Measurements from ENCODE around the gene CEP41. TPM values are rescaled to one million over a fixed set of nuclear protein-coding genes. Genes with fewer than 3 reads are reported as not detected.
A peak's percentile ranks its signal among the peaks of the same experiment; 100 is the strongest.

The CEP41 gene
- total and polyA plus RNA-seq, 2 experiments from 2014 or later: 17.4 to 25.0 TPM

DNA sequence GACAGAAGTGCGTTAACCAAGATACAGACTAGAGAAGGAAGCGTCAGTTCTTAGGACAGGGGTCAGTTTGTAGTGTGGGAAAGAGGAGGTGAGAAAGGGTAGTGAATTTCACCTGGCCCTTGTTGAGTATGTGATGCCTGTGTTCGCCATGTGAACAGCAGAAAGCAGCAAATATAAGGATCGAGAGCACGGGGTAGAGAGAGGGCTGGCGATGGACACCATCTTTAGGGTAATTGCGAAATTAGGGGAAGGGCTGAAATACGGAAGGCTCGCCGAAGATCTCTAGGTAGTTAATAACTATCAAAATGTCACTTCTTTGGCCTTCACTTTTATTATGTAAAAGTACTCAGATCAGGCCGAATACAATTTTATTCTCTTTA, 44.9 kb upstream of the CEP41 start:
- Histone ChIP-seq H3F3A (replicated peaks; ENCODE audit: low read depth) (peaks cover 3% of the 10 kb centered on the region; the same call in 1 of the 2 replicates), H2AFZ (peak overlapping the region; percentile 89), H3K79me2 (replicated peaks; ENCODE audit: insufficient read depth) (peaks cover 38% of the 10 kb centered on the region), H4K20me1 (replicated peaks; ENCODE audit: insufficient read depth) (no peaks in the 10 kb centered on the region; the same call in 1 of the 2 replicates), H3K4me3 (peak overlapping the region; percentile 75; the same call in 1 of the 2 replicates), H3K4me2 (peak overlapping the region; percentile 88; the same call in 1 of the 2 replicates), H3K4me1 (ENCODE audit: insufficient read depth) (peaks cover 31% of the 10 kb centered on the region), H3K27ac (ENCODE audit: low read depth) (no peak overlapping the region), H3K27me3 (ENCODE audit: insufficient read depth) (no peaks in the 10 kb centered on the region), H3K9me2 (ENCODE audit: insufficient read depth) (peaks cover 6% of the 10 kb centered on the region; the same call in 1 of the 2 replicates), H3K36me3 (ENCODE audit: insufficient read depth) (0 out of 2 replicates have a peak, but pooled peaks cover 3% of the 10 kb centered on the region)
- peak; percentile 7 for ATAC-seq
- Mint-ChIP-seq H3K9me3 (no peaks in the 10 kb centered on the region; the same call in 2 of the 3 replicates), H3K4me3 (peak overlapping the region; percentile 89), H3K27ac (no peak overlapping the region; the same call in 1 of the 2 replicates), H3K27me3 (ENCODE audit: insufficient read depth, low read depth, poor library complexity) (peaks cover 9% of the 10 kb centered on the region), H3K36me3 (ENCODE audit: low read depth) (peaks cover 20% of the 10 kb centered on the region), H3K4me1 (peaks cover 36% of the 10 kb centered on the region)
- DNase-seq (ENCODE audit: low spot score): no peak
- TF ChIP-seq NANOG (IDR thresholded peaks at IDR 0.05; ENCODE audit: borderline replicate concordance) (no peak), EZH2 (IDR thresholded peaks at IDR 0.05; ENCODE audit: low read depth, unreplicated experiment) (no peak), POLR2AphosphoS5 (IDR thresholded peaks at IDR 0.05; ENCODE audit: low read depth) (no peak), ZNF114 (CRISPR knock-in tag; IDR thresholded peaks at IDR 0.05) (no peak), ZNF331 (CRISPR knock-in tag; IDR thresholded peaks at IDR 0.05; ENCODE audit: low read depth) (no peak), STAT1 (IDR thresholded peaks at IDR 0.05; ENCODE audit: unreplicated experiment) (no peak), EZH2phosphoT487 (IDR thresholded peaks at IDR 0.05; ENCODE audit: unreplicated experiment) (no peak), JUNB (IDR thresholded peaks at IDR 0.05; ENCODE audit: unreplicated experiment) (no peak), CREB1 (CRISPR knock-in tag; IDR thresholded peaks at IDR 0.05; ENCODE audit: low read depth) (no peak)
- TF ChIP-seq, protein P1, sequence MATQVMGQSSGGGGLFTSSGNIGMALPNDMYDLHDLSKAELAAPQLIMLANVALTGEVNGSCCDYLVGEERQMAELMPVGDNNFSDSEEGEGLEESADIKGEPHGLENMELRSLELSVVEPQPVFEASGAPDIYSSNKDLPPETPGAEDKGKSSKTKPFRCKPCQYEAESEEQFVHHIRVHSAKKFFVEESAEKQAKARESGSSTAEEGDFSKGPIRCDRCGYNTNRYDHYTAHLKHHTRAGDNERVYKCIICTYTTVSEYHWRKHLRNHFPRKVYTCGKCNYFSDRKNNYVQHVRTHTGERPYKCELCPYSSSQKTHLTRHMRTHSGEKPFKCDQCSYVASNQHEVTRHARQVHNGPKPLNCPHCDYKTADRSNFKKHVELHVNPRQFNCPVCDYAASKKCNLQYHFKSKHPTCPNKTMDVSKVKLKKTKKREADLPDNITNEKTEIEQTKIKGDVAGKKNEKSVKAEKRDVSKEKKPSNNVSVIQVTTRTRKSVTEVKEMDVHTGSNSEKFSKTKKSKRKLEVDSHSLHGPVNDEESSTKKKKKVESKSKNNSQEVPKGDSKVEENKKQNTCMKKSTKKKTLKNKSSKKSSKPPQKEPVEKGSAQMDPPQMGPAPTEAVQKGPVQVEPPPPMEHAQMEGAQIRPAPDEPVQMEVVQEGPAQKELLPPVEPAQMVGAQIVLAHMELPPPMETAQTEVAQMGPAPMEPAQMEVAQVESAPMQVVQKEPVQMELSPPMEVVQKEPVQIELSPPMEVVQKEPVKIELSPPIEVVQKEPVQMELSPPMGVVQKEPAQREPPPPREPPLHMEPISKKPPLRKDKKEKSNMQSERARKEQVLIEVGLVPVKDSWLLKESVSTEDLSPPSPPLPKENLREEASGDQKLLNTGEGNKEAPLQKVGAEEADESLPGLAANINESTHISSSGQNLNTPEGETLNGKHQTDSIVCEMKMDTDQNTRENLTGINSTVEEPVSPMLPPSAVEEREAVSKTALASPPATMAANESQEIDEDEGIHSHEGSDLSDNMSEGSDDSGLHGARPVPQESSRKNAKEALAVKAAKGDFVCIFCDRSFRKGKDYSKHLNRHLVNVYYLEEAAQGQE (IDR thresholded peaks at IDR 0.05; ENCODE audit: unreplicated experiment): no peak
- TF ChIP-seq, protein P2, sequence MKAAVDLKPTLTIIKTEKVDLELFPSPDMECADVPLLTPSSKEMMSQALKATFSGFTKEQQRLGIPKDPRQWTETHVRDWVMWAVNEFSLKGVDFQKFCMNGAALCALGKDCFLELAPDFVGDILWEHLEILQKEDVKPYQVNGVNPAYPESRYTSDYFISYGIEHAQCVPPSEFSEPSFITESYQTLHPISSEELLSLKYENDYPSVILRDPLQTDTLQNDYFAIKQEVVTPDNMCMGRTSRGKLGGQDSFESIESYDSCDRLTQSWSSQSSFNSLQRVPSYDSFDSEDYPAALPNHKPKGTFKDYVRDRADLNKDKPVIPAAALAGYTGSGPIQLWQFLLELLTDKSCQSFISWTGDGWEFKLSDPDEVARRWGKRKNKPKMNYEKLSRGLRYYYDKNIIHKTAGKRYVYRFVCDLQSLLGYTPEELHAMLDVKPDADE (IDR thresholded peaks at IDR 0.05): no peak
- TF ChIP-seq, protein P3, sequence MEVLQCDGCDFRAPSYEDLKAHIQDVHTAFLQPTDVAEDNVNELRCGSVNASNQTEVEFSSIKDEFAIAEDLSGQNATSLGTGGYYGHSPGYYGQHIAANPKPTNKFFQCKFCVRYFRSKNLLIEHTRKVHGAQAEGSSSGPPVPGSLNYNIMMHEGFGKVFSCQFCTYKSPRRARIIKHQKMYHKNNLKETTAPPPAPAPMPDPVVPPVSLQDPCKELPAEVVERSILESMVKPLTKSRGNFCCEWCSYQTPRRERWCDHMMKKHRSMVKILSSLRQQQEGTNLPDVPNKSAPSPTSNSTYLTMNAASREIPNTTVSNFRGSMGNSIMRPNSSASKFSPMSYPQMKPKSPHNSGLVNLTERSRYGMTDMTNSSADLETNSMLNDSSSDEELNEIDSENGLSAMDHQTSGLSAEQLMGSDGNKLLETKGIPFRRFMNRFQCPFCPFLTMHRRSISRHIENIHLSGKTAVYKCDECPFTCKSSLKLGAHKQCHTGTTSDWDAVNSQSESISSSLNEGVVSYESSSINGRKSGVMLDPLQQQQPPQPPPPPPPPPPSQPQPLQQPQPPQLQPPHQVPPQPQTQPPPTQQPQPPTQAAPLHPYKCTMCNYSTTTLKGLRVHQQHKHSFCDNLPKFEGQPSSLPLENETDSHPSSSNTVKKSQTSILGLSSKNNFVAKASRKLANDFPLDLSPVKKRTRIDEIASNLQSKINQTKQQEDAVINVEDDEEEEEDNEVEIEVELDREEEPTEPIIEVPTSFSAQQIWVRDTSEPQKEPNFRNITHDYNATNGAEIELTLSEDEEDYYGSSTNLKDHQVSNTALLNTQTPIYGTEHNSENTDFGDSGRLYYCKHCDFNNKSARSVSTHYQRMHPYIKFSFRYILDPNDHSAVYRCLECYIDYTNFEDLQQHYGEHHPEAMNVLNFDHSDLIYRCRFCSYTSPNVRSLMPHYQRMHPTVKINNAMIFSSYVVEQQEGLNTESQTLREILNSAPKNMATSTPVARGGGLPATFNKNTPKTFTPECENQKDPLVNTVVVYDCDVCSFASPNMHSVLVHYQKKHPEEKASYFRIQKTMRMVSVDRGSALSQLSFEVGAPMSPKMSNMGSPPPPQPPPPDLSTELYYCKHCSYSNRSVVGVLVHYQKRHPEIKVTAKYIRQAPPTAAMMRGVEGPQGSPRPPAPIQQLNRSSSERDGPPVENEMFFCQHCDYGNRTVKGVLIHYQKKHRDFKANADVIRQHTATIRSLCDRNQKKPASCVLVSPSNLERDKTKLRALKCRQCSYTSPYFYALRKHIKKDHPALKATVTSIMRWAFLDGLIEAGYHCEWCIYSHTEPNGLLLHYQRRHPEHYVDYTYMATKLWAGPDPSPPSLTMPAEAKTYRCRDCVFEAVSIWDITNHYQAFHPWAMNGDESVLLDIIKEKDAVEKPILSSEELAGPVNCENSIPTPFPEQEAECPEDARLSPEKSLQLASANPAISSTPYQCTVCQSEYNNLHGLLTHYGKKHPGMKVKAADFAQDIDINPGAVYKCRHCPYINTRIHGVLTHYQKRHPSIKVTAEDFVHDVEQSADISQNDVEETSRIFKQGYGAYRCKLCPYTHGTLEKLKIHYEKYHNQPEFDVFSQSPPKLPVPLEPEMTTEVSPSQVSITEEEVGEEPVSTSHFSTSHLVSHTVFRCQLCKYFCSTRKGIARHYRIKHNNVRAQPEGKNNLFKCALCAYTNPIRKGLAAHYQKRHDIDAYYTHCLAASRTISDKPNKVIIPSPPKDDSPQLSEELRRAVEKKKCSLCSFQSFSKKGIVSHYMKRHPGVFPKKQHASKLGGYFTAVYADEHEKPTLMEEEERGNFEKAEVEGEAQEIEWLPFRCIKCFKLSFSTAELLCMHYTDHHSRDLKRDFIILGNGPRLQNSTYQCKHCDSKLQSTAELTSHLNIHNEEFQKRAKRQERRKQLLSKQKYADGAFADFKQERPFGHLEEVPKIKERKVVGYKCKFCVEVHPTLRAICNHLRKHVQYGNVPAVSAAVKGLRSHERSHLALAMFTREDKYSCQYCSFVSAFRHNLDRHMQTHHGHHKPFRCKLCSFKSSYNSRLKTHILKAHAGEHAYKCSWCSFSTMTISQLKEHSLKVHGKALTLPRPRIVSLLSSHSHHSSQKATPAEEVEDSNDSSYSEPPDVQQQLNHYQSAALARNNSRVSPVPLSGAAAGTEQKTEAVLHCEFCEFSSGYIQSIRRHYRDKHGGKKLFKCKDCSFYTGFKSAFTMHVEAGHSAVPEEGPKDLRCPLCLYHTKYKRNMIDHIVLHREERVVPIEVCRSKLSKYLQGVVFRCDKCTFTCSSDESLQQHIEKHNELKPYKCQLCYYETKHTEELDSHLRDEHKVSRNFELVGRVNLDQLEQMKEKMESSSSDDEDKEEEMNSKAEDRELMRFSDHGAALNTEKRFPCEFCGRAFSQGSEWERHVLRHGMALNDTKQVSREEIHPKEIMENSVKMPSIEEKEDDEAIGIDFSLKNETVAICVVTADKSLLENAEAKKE (CRISPR knock-in tag; IDR thresholded peaks at IDR 0.05): no peak
- TF ChIP-seq, protein P4, sequence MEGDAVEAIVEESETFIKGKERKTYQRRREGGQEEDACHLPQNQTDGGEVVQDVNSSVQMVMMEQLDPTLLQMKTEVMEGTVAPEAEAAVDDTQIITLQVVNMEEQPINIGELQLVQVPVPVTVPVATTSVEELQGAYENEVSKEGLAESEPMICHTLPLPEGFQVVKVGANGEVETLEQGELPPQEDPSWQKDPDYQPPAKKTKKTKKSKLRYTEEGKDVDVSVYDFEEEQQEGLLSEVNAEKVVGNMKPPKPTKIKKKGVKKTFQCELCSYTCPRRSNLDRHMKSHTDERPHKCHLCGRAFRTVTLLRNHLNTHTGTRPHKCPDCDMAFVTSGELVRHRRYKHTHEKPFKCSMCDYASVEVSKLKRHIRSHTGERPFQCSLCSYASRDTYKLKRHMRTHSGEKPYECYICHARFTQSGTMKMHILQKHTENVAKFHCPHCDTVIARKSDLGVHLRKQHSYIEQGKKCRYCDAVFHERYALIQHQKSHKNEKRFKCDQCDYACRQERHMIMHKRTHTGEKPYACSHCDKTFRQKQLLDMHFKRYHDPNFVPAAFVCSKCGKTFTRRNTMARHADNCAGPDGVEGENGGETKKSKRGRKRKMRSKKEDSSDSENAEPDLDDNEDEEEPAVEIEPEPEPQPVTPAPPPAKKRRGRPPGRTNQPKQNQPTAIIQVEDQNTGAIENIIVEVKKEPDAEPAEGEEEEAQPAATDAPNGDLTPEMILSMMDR (conservative IDR thresholded peaks at IDR 0.05; ENCODE audit: low read depth in 2 of 2): no peak

All from GM23338 (cell line).